ENCODE results near the gene APBA1.
"Not testable (repeated sequence)": the region's sequence is repeated elsewhere in the genome, so short reads cannot be mapped to it uniquely, and the experiment has no call there.

The APBA1 gene

GRCh38 chr9:69604568-69605219, 67.5 kb downstream of the APBA1 start:
- no peak for DNase-seq (ENCODE audit: low read depth)

- DNase-seq (ENCODE audit: low read depth) = no peak
These were observed 68.5 kb downstream of the APBA1 start for GRCh38 chr9:69603656-69604055.

GRCh38 chr9:69602773-69603172, 69.4 kb downstream of the APBA1 start:
- DNase-seq (ENCODE audit: low read depth) = no peak

- no peak for DNase-seq (ENCODE audit: low read depth)
These were observed 70.5 kb downstream of the APBA1 start for GRCh38 chr9:69601698-69602097.

- DNase-seq (ENCODE audit: low read depth) = no peak
These were observed 71.7 kb downstream of the APBA1 start for GRCh38 chr9:69600314-69601047.

GRCh38 chr9:69599232-69599971, 72.8 kb downstream of the APBA1 start:
- DNase-seq (ENCODE audit: low read depth) = no peak

GRCh38 chr9:69596906-69597305, 75.3 kb downstream of the APBA1 start:
- not testable (repeated sequence) for DNase-seq (ENCODE audit: low read depth)

- no peak for DNase-seq (ENCODE audit: low read depth)
These were observed 78.0 kb downstream of the APBA1 start for GRCh38 chr9:69594180-69594579.

GRCh38 chr9:69593756-69594155, 78.4 kb downstream of the APBA1 start:
- no peak for DNase-seq (ENCODE audit: low read depth)

- no peak for DNase-seq (ENCODE audit: low read depth)
These were observed 78.9 kb downstream of the APBA1 start for GRCh38 chr9:69593301-69593700.

GRCh38 chr9:69590266-69590665, 81.9 kb downstream of the APBA1 start:
- DNase-seq (ENCODE audit: low read depth) = no peak

GRCh38 chr9:69589156-69589555, 83.0 kb downstream of the APBA1 start:
- no peak for DNase-seq (ENCODE audit: low read depth)

- no peak for DNase-seq (ENCODE audit: low read depth)
These were observed 86.6 kb downstream of the APBA1 start for GRCh38 chr9:69585571-69585970.

- no peak for DNase-seq (ENCODE audit: low read depth)
These were observed 87.4 kb downstream of the APBA1 start for GRCh38 chr9:69584759-69585158.

- no peak for DNase-seq (ENCODE audit: low read depth)
These were observed 88.4 kb downstream of the APBA1 start for GRCh38 chr9:69583645-69584234.

- DNase-seq (ENCODE audit: low read depth) = no peak
These were observed 89.5 kb downstream of the APBA1 start for GRCh38 chr9:69582544-69583297.

GRCh38 chr9:69582018-69582417, 90.2 kb downstream of the APBA1 start:
- no peak for DNase-seq (ENCODE audit: low read depth)

GRCh38 chr9:69580582-69581214, 91.5 kb downstream of the APBA1 start:
- DNase-seq (ENCODE audit: low read depth) = no peak

GRCh38 chr9:69579760-69580581, 92.2 kb downstream of the APBA1 start:
- DNase-seq (ENCODE audit: low read depth) = no peak

- no peak for DNase-seq (ENCODE audit: low read depth)
These were observed 93.0 kb downstream of the APBA1 start for GRCh38 chr9:69579032-69579758.

Measured in amniotic epithelial cell (primary cell).